Type B pancreatic cell (in vitro differentiated cells): Measurements from ENCODE around the gene QSER1. TPM values are rescaled to one million over a fixed set of nuclear protein-coding genes. Genes with fewer than 3 reads are reported as not detected.

Experiments used
- DNase-seq: peaks from one replicate; pipeline ENCODE4 v3.0.0; 2021; ENCODE audit warnings: mixed read lengths; ENCODE audit not compliant: unreplicated experiment; ENCODE audit errors: extremely low spot score
- H3K27ac Mint-ChIP-seq: 2 replicates; pipeline ENCODE4 v1.8.0; 2021; ENCODE audit warnings: mild to moderate bottlenecking, mixed read lengths
- H3K27me3 Mint-ChIP-seq: 2 replicates; pipeline ENCODE4 v1.8.0; 2021; ENCODE audit warnings: mixed read lengths
- H3K36me3 Mint-ChIP-seq: 2 replicates; pipeline ENCODE4 v1.8.0; 2021; ENCODE audit warnings: mixed read lengths
- H3K4me1 Mint-ChIP-seq: one replicate; pipeline ENCODE4 v1.8.0; 2021; ENCODE audit warnings: mixed read lengths; ENCODE audit not compliant: unreplicated experiment
- H3K4me3 Mint-ChIP-seq: 2 replicates; pipeline ENCODE4 v1.8.0; 2021; ENCODE audit warnings: mild to moderate bottlenecking, mixed read lengths
- H3K9me3 Mint-ChIP-seq: 2 replicates; pipeline ENCODE4 v1.8.0; 2021; ENCODE audit warnings: mixed read lengths
- total RNA-seq: library from RNA; stranded (reverse); gene quantifications from 2 replicates; pipeline ENCODE4 v1.2.1, GENCODE V29; 2021; ENCODE audit warnings: low replicate concordance
- TF ChIP-seq, protein P1 (sequence below): fragments of 200-600 bp; sonication (generic); conservative IDR thresholded peaks from 2 replicates; pipeline ENCODE4 v1.5.0; 2021; ENCODE audit warnings: antibody characterized with exemption, mild to moderate bottlenecking

QSER1 gene
- total RNA-seq, 1 donor from 2014 or later, result 54.4 TPM

DNA sequence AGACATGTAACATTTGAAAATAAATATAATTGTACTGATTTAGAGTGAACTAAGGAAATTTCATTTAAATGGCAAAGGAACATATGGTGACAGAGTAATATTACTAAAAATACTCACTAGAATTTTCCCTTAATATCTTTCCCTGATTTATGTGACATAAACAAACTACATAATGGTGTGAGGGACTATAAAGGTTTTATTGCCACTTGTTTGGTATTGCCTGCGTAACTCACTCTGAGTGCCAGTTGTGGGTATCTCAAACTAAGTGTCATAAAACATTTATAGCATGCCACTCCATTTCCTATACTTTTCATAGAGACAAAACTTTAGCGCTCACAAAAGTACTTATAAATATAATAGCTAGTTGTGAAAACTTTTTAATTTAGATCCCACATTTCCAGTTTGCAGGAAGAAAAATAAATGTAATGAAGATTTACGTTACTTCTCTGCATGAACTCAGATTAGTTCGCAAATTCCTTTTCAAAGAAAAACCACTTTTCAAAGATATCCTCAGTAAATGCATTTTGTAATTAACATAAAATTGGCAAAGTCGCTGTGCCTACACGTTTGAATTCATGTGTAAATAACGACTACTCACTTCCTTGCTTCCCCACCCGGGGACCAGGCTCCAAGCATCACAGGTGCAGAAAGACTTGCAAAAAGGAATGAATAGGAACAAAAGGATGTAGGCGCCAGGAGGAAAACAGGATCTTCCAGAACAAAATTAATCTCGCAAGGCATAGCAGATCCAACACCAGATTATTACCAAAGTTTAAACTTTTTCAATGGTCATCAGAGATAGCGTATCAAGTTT is 1.6 kb upstream of the QSER1 start:
- TF ChIP-seq, protein P1, sequence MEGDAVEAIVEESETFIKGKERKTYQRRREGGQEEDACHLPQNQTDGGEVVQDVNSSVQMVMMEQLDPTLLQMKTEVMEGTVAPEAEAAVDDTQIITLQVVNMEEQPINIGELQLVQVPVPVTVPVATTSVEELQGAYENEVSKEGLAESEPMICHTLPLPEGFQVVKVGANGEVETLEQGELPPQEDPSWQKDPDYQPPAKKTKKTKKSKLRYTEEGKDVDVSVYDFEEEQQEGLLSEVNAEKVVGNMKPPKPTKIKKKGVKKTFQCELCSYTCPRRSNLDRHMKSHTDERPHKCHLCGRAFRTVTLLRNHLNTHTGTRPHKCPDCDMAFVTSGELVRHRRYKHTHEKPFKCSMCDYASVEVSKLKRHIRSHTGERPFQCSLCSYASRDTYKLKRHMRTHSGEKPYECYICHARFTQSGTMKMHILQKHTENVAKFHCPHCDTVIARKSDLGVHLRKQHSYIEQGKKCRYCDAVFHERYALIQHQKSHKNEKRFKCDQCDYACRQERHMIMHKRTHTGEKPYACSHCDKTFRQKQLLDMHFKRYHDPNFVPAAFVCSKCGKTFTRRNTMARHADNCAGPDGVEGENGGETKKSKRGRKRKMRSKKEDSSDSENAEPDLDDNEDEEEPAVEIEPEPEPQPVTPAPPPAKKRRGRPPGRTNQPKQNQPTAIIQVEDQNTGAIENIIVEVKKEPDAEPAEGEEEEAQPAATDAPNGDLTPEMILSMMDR, result peak; percentile 14
- Mint-ChIP-seq H3K4me3 (peak overlapping the region; percentile 97), H3K4me1 (peaks cover 22% of the 10 kb centered on the region), H3K9me3 (no peaks in the 10 kb centered on the region), H3K36me3 (peaks cover 5% of the 10 kb centered on the region), H3K27ac (peak overlapping the region; percentile 96), H3K27me3 (peaks cover 6% of the 10 kb centered on the region)
- DNase-seq, result no peak

- TF ChIP-seq, protein P1, result no peak
- DNase-seq, result no peak
- H3K4me1 Mint-ChIP-seq, result peaks cover 23% of the 10 kb centered on the region
- H3K9me3 Mint-ChIP-seq, result no peaks in the 10 kb centered on the region
- peaks cover 5% of the 10 kb centered on the region for H3K36me3 Mint-ChIP-seq
- H3K27me3 Mint-ChIP-seq, result peaks cover 5% of the 10 kb centered on the region
- H3K4me3 Mint-ChIP-seq, result peak overlapping the region; percentile 97
- peak overlapping the region; percentile 96 for H3K27ac Mint-ChIP-seq
Measured at GRCh38 chr11:32891657-32892354, 805 bp upstream of the QSER1 start.

DNA sequence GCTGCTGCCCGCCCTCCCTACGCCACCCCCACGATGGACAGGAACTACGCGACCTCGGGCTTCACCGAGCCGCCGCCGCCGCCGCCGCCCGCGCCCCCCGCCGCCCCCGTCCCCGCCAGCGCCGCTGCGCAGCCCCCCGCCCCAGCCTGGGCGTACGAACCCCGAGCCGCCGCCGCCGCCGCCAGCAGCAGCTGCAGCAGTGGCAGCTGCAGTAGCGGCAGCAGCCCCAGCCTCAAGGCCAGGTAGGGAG is 407 bp downstream of the QSER1 start:
- Mint-ChIP-seq H3K27ac (no peak overlapping the region), H3K27me3 (peaks cover 3% of the 10 kb centered on the region), H3K4me1 (peaks cover 30% of the 10 kb centered on the region), H3K36me3 (peaks cover 13% of the 10 kb centered on the region), H3K4me3 (peak overlapping the region; percentile 96), H3K9me3 (no peaks in the 10 kb centered on the region)
- no peak for DNase-seq
- TF ChIP-seq, protein P1, result no peak

GRCh38 chr11:32893343-32894148 is 935 bp downstream of the QSER1 start:
- TF ChIP-seq, protein P1, result peak; percentile 75
- H3K4me3 Mint-ChIP-seq, result peak overlapping the region; percentile 96
- H3K27me3 Mint-ChIP-seq, result peaks cover 3% of the 10 kb centered on the region
- peak; percentile 84 for DNase-seq
- H3K36me3 Mint-ChIP-seq, result peaks cover 13% of the 10 kb centered on the region
- peaks cover 31% of the 10 kb centered on the region for H3K4me1 Mint-ChIP-seq
- peak overlapping the region; percentile 93 for H3K27ac Mint-ChIP-seq
- no peaks in the 10 kb centered on the region for H3K9me3 Mint-ChIP-seq

GRCh38 chr11:32894149-32894827 is 1.7 kb downstream of the QSER1 start:
- Mint-ChIP-seq H3K4me1 (peaks cover 31% of the 10 kb centered on the region), H3K27me3 (peaks cover 3% of the 10 kb centered on the region), H3K9me3 (no peaks in the 10 kb centered on the region), H3K4me3 (peak overlapping the region; percentile 96), H3K36me3 (peaks cover 17% of the 10 kb centered on the region), H3K27ac (peak overlapping the region; percentile 93)
- TF ChIP-seq, protein P1, result no peak
- no peak for DNase-seq
